Activated T-helper 9 cell treated with anti-CD3 and anti-CD28 coated beads, Interleukin-2, amount 50 U/mL, for 16 hours (primary cell): ENCODE measurements around the gene RAD51B.
"Not testable (repeated sequence)": the region's sequence is repeated elsewhere in the genome, so short reads cannot be mapped to it uniquely, and the experiment has no call there.

ENCODE experiments used
- DNase-seq: peaks from one replicate; pipeline ENCODE4 v3.0.0-alpha.2; 2020; ENCODE audit warnings: low read depth

The RAD51B gene

DNA sequence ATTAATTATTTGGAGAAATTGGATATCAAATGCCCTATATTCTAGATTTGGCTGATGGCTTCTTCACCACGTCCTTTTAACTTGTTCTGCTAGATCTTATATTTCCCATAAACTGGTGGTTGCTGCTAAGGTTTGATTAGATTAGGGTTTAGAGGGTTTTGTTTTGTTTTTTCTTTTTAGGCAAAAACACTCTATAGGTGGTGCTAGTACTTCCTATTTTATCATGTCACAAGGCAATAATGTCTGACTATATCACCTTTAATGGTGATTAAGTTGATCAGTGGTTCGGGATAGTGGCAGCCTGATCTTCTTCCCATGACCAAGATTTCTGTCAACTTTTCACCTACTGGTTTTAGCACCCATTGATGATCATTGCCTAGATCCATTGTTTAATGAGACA lies 455.1 kb downstream of the RAD51B start:
- DNase-seq = no peak

DNA sequence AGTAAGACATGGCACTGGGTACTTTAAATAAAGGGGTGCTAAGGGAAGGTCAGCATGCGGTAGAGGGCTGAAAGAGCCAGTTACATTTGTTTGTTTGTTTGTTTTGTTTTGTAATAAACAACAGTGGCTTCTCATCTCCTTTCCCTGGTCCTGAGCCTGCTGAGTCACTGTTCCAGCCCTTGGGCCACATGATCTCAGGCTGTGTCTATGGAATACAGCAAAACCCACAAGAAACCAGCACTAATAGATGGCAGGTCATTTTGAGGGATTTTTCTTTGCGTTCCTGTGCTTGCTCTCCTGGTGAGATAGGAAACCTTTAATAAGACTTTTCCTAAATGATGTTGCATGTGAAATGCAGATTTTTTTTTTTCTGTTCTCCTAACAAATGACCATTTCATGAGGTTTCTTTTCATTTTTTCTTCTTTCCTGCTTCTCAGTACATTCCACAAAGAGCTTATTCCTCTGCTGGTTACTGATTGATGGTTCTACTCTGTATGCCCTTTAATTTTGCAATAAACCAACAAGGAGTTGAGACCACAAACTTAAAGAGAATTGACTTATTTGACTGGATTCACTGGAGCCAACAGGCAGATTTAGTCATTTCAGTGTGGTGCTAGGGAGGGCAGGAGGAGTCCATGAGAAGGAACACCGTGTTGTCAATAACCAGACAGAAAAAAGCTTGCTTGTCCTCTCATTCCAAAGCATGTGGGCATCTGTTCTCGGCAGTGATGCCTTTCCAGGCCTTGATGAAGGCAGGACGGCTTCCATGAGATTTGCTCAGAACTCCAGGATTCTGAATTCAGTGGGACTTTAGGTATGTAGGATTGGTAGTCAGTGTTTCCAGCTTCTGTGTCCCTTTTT lies 459.2 kb downstream of the RAD51B start:
- no peak for DNase-seq

GRCh38 chr14:68279437-68279720 lies 459.8 kb downstream of the RAD51B start:
- DNase-seq = no peak

- DNase-seq = no peak
Observed at GRCh38 chr14:68279777-68280233, 460.2 kb downstream of the RAD51B start.

- no peak for DNase-seq
Observed at GRCh38 chr14:68281497-68281896, 461.9 kb downstream of the RAD51B start.

- peak; percentile 6 for DNase-seq
Observed at GRCh38 chr14:68282479-68283377, 463.1 kb downstream of the RAD51B start.

DNA sequence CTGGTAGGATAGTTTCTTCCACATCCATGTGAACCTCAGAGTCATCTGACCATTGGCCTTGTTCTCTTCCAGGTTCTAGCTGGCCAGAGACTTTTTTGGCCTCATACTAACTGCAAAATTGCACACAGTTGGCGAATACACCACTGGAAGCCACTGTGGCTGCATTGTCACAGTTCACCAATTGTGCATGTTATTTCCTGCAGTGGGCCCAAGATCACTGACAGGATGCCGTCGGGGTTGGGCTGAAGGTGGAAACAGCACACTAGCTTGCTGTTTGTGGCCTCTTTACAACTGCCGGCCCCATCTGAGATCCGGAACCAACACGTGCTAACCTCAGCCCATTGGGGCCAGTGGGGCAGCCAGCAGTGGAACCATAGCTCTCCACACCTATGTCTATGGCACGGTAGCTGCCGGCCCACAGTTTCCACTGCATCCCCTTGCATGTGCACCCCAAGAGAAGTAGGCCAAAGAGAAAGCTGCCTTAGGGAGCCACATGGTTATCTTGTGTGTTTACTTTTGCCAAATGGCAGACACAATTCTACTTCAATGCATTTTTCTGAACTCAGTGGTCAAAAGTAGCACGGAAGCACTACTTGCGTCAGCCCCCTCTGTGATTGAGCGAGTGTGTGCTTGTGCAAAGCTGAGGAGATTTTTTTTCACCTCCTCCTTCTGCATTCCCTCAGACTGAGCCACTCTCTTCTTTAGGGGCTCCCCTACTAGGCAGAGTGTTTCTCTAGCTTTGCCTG lies 464.0 kb downstream of the RAD51B start:
- peak; percentile 17 for DNase-seq

DNA sequence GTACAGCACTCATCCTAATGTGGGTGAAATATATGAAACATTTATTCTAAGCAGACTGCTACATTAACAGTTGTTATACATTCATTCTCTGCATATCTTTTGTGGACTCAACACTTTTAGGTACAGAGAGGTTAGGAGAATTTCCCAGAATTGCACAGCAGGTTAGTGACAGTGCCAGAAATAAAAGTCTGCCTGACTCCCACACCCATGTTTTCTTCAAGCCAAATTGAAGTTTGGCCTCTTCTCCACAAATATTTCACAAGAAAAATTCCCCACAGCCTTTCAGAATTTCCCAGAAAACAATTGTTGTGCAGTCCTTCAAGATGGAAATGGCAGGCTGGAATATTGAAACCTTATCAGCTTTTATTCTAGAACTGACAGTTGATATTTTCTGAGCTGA lies 464.8 kb downstream of the RAD51B start:
- DNase-seq = no peak

GRCh38 chr14:68284834-68285233 lies 465.3 kb downstream of the RAD51B start:
- no peak for DNase-seq

DNA sequence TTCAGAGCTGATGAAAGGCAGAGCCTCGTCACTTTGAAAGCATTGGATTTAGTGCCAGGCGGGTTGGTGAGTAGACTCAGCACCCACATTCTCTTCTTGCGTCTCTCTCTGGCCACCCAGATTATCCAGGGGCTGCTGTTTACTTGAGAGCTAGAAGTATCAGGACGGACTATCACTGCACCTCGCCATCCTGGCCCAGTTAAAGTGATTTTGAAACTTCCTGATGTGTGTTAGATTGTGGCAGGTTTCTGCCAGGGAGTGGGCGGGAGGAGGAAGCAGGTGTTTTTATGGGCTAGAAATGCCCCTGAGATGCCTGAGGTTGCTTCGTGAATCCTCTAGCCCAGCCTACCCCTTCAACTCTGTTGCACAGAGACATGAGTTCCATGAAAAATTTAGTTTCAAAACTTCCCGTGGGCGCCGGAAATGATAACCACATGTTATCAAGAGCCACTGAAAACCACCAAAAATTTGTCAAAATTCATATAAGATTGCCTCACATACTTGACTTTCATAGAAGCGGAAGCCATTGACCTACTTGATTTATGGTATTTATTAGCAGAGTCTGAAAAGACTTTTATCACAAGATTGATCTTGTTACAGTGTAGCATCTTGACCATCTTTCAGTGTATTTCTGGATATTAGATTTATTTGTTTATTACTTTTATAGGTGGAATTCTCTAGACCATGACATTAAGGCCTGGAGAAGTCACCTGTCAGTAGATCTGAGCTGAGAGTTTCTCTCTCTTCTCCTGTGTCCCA lies 466.0 kb downstream of the RAD51B start:
- peak; percentile 53 for DNase-seq

DNA sequence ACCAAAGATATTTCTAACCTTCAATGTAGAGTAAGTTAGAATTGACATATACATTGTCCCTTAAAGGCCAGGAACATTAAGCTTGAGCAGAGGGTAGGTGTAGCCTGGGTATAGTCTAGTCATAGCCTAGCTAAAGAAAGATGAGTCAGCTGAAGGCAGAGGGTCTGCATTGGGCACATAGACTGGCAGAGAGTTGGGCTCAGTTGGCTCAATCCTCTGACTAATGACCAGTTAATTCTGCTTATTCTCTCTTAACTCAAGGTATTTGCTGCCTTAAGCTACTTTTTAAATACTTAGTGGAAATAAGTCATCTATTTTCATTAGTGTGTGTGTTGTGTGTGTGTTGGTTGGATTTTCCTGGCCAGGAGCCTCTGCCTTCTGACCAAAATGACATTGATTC lies 467.1 kb downstream of the RAD51B start:
- DNase-seq = no peak

GRCh38 chr14:68289452-68289851 lies 469.9 kb downstream of the RAD51B start:
- not testable (repeated sequence) for DNase-seq

DNA sequence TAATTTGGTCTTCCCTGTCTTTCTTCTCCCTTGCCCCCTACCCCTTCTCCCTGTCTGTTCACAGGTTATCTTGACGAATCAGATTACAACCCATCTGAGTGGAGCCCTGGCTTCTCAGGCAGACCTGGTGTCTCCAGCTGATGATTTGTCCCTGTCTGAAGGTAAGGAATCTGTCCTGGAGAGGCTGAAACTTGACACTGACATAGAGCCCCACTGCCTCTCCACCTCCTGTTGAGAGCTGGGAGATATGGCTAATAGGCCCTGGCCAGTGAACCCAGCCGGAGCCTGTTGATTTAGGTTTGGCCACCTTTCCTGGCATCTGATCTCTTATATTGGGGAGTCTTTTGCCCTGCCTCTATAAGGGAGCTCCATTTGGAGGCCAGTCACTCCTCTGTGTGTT lies 472.2 kb downstream of the RAD51B start:
- no peak for DNase-seq

GRCh38 chr14:68292441-68293215 lies 473.0 kb downstream of the RAD51B start:
- no peak for DNase-seq

DNA sequence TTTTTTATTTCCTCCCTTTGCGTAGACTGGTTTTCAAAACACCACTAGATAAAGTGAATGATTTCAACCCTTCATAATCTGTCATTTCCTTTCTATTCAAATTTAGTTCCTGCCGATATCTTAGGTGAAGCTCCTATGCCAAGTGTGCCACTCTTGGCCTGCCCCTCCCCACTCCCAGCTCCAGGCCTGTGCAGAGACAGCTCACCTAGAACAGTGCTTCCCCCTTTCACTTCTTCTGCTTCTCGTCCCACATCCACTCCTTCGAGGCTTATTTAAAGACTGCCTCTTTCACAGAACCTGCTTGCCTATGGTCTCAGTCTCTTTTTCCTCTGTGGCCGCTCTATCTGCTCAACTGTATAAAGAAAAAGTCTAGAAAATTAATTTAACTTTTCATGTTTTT lies 473.8 kb downstream of the RAD51B start:
- DNase-seq = no peak

DNA sequence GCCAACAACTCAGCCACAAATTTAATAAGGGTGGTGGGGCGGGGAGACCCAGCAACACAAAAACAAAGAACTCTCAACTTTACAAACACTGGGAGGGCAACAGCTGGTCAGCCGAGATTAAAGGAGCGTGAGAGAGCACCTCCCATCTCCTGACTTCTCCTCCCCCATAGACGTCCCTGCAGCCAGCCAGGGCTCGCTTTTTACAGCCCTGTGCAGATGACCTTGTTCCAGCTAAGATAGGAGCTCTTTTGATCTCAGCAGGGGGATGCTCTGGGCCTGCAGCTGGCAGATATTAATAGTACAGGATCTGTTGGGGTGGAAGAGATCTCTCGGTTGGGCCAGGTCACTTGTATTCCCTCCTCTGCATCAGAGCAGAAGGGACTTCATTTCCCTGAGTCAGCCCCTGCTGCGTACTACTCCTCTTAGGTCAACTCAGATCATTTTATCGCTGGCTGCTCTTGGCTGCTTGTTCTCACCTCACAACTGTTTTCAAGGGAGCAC lies 475.8 kb downstream of the RAD51B start:
- no peak for DNase-seq

DNA sequence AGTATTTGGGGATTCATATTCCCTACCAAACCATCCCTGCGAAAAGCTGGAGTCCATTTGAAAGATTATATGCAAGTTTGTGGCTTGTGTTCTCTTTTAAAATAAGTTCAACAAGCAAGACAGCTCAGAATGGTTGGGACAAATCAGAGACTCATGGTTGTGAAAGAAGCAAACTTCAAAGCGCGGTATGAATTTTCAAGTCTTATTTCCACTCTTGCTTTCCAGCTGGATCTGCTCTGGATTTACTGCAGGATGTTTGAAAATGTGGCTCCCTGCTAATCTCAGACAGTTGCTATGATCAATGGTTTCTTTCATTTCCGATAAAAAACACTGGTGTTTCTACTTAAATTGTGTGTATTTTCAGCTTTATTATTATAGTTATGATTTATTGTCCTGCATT lies 477.5 kb downstream of the RAD51B start:
- DNase-seq = no peak

DNA sequence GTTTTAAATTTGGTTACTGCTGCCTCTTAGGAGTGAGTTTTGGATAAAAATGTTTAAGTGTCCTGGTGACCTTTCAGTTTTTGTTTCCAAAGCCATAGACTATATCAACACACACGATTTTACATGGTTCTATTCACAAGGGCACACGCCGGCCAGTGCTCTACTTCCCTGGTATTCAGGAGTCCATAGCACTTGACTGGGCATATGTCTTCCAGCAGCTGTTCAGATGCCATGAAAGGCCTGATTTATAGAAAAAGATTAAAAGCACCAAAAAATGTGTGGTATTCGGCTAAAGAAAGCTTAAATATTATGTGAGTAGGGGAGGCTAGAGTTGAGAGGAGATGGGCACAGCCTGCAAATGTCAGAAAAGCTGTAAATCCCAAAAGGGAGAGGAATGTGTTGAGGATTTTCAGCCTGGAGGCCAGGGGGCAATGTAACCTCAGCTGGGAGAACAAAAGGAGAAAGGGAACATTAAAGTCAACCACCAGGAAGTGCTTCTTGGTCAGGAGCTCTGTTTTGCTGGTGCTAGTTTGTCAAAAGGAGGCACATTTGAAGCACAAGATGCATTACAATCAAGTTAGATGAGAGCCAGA lies 478.4 kb downstream of the RAD51B start:
- DNase-seq = no peak

DNA sequence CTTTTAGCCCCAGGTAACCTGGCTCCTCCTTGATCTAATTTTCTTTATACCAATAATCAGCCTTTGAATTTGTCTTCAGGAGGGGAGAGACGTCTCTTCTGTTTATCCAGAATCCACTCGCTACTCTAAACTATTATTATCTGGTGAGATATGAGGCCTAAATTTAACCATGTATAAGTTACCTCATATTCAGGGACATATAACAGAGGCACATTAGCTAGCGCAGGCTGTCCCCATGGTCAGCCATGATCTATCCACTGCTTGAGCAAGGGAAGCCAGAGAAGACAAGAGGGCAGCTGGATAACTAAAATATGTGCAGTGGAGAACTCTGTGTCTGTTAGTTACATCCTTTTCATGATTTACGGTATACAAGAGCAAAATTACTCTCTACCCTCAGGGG lies 481.0 kb downstream of the RAD51B start:
- DNase-seq = no peak

DNA sequence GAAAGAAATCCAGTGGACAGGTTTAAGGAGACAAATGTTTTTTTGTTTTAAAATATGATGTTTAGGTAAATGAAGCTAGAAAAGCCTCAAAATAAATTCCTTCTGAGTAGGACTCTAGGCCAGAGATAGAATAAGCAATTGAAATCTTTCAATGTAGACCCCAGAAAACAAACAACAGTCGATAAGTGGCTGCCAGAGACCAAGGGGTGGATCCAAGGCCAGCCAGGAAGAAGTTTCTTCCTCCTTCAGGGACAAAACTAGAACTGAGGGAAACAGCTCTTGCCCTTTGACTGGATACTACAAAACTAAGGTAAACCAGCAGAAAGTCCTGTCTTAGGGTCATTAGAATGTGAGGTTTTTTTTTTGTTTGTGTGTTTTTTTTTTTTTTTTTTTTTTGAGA lies 481.6 kb downstream of the RAD51B start:
- DNase-seq = no peak
